Retinal pigment epithelial cell (primary cell): ENCODE results near the gene ZNF217.
"Not testable (repeated sequence)": the region's sequence is repeated elsewhere in the genome, so short reads cannot be mapped to it uniquely, and the experiment has no call there.

ENCODE experiments used
- DNase-seq: peaks from one replicate; pipeline ENCODE4 v3.0.0-alpha.2; 2010; ENCODE audit warnings: low read depth
- H3K4me3 ChIP-seq: 2 replicates; pipeline ENCODE4 v1.5.1; 2011; ENCODE audit warnings: mild to moderate bottlenecking, low read length, control low read depth, moderate library complexity
- CTCF ChIP-seq: conservative IDR thresholded peaks from 2 replicates; pipeline ENCODE4 v1.5.1; 2011; ENCODE audit warnings: low read depth, low read length, control low read depth, inconsistent platforms

ZNF217 gene

DNA sequence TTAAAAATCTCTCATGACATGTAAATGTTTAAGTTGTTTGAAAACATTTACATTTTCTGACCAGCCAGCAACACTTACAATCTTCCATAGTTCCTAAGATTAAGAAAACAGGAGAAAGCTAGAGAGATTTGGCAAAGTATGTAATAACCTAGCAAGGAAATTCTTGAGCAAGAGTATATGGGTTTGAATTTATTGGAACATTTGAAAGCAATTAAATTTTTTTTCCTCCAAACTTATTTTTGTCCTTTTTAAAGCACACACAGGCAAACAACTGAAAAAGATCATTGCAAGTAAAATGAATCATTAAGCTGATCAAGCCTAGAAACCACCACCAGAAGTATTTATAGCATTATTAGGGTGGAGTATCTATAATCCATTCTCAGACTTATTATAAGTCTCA is 20.1 kb upstream of the ZNF217 start:
- DNase-seq: no peak
- no peak overlapping the region for H3K4me3 ChIP-seq
- no peak for TF ChIP-seq CTCF

- not testable (repeated sequence) for H3K4me3 ChIP-seq, DNase-seq
These were observed 18.6 kb upstream of the ZNF217 start for GRCh38 chr20:53612289-53612688.

DNA sequence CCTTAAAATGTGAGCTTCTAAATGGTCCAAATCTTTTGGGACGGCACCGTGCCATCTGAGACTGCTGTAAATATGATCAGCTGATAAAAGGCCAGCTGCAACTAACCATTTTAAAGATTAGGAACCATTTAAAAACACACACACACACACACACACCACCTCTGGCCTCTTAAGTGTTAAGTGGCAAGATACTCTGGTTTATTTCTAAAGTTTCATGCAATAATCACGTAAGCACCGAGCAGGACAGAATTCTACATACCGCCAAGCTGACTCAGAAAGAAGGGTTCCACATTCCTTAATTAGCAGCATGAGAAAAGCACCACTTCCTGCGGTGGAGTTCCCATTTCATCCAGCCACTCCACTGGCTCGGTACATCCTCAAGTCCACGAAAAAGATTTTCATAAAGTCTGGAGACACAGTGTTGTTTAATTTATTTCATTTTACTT is 17.8 kb upstream of the ZNF217 start:
- H3K4me3 ChIP-seq: no peak overlapping the region
- DNase-seq: peak; percentile 99
- no peak for TF ChIP-seq CTCF

- no peak for TF ChIP-seq CTCF
- no peak overlapping the region for H3K4me3 ChIP-seq
- DNase-seq: no peak
These were observed 16.1 kb upstream of the ZNF217 start for GRCh38 chr20:53609491-53610445.

DNA sequence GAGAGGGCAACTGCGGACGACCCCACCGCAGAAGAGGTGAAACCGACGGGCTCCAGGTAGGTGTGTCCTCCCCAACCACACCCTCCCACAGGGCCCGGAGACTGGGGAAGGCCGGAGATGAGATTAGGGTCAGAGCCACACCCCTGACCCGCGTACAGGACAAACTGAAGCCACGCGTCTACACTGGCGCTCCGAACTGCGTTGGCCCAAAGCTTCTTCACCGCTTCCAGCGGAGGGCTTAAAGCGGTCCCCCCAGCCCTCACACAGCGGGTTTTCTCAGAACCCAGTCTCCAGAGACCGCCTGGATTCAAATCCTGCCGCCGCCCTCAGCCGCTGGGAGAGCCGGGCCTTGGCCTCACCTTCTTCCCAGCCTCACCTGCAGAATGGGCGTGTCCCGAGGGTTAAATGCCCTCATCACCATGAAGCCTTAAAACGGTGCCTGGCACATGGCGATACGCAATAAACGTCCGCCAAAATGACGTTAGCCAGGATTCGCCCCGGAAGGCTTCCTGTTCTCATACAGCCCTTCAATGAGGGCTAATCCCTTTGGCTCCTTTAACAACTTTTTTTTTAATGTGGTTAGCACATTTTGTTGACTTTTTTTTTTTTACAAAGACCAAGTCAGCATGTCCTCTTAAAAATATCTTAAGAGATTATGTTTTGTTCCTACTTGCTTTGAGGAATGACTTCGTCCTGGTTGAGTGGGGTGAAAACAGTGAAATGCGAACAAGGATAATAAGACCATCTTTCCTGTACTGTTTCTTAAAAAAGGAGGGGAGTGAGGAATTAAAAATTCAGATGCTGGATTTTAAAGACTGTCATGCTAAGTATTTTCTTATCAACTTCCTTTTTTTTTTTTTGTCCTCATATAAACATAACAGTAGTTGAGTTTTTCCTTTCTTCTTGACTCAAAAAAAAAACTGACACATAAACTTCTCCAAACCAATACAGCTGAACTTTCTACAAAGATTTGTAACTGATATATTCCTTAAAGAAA is 15.1 kb upstream of the ZNF217 start:
- no peak overlapping the region for H3K4me3 ChIP-seq
- DNase-seq: peak; percentile 95
- TF ChIP-seq CTCF: no peak

- TF ChIP-seq CTCF: no peak
- DNase-seq: no peak
- H3K4me3 ChIP-seq: no peak overlapping the region
These were observed 14.4 kb upstream of the ZNF217 start for GRCh38 chr20:53608071-53608455.

DNA sequence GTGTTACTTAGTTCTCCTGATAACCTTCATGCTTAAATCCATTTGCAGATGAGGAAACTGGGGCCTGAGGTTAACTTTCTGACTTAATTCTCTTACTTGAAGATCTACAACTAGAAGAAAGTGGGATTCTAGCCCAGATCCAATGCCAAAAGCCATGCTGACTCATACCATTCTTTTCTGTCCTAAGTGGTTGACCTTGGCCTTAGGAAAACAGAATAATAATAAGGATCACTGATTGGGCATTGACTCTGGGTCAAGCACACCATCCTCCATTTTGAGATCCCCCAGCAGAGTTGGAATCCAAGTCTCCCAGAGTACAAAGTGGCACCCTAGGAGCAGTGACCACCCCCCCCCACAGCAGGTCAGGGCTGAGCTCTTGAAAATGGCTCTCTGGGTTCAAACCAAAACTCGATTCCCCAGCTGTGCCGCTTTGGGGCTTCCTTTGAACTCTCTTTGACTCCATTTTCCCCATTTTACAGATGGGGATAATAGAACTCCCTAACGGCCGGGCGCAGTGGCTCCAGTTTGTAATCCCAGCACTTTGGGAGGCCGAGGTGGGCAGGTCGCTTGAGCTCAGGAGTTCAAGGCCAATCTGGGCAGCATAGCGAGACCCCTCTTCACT is 12.8 kb upstream of the ZNF217 start:
- no peak overlapping the region for H3K4me3 ChIP-seq
- no peak for TF ChIP-seq CTCF
- DNase-seq: peak; percentile 69

- H3K4me3 ChIP-seq, DNase-seq: not testable (repeated sequence)
These were observed 11.8 kb upstream of the ZNF217 start for GRCh38 chr20:53605401-53605800.

- H3K4me3 ChIP-seq, DNase-seq: not testable (repeated sequence)
These were observed 11.2 kb upstream of the ZNF217 start for GRCh38 chr20:53604846-53605245.
